ENCODE data around the gene SMO.

- TF ChIP-seq EP300 (IDR thresholded peaks at IDR 0.05): no peak
- TF ChIP-seq POLR2A (IDR thresholded peaks at IDR 0.05): no peak
- no peak for TF ChIP-seq CTCF (IDR thresholded peaks at IDR 0.05)
- TF ChIP-seq POLR2AphosphoS5 (IDR thresholded peaks at IDR 0.05): no peak
Measured at GRCh38 chr7:129225206-129225930, 36.9 kb downstream of the SMO start.
